Transverse colon (tissue), 4 donors: ENCODE data around the gene NDE1. TPM values are rescaled to one million over a fixed set of nuclear protein-coding genes. Genes with fewer than 3 reads are reported as not detected.
"Not testable (repeated sequence)": the region's sequence is repeated elsewhere in the genome, so short reads cannot be mapped to it uniquely, and the experiment has no call there.

Experiments used
- DNase-seq: peaks from one replicate; pipeline ENCODE4 v3.0.0-alpha.2; 2019
- H3K27ac ChIP-seq, 4 donors: fragments of 200-600 bp; sonication (generic); 2 replicates each; pipeline ENCODE4 v1.5.1; 2016 to 2018; ENCODE audit warnings: inconsistent platforms in 4 of 4
- H3K27me3 ChIP-seq: fragments of 200-600 bp; sonication (generic); 2 replicates; pipeline ENCODE4 v1.5.1; 2017; ENCODE audit warnings: inconsistent platforms
- H3K36me3 ChIP-seq, 4 donors: fragments of 200-600 bp; sonication (generic); 2 replicates each; pipeline ENCODE4 v1.5.1; 2017 to 2019; ENCODE audit warnings: inconsistent platforms in 4 of 4
- H3K4me1 ChIP-seq, 4 donors: fragments of 200-600 bp; sonication (generic); 2 replicates each; pipeline ENCODE4 v1.5.1; 2017 to 2020; ENCODE audit warnings: inconsistent platforms in 4 of 4
- H3K4me3 ChIP-seq, 4 donors: fragments of 200-600 bp; sonication (generic); 1 replicate in 1 of 4; 2 replicates in 3 of 4; pipeline versions ENCODE4 v1.5.1 to v1.6.1; 2017 to 2019; ENCODE audit warnings: inconsistent platforms in 4 of 4
- H3K9me3 ChIP-seq, 2 donors: fragments of 200-600 bp; sonication (generic); 2 replicates each; pipeline ENCODE4 v1.5.1; 2017 to 2019; ENCODE audit warnings: inconsistent platforms in 2 of 2
- EP300 ChIP-seq: sonication (generic); formaldehyde crosslinking; IDR thresholded peaks from one replicate; pipeline ENCODE4 v1.6.1; 2017; ENCODE audit warnings: antibody characterized with exemption, low read depth
- POLR2A ChIP-seq: fragments of 450-650 bp; IDR thresholded peaks from one replicate; pipeline ENCODE4 v1.6.1; 2016; ENCODE audit warnings: antibody characterized with exemption, mild to moderate bottlenecking, moderate library complexity
- POLR2AphosphoS5 ChIP-seq, 3 donors: sonication (generic); formaldehyde crosslinking; IDR thresholded peaks; one replicate each; pipeline ENCODE4 v1.6.1; 2016; ENCODE audit warnings: antibody characterized with exemption in 3 of 3
- WGBS, 2 donors: methylation state at CpG; one replicate each; pipeline ENCODE4 v1.1.5; 2018; ENCODE audit warnings: low coverage in 1 of 2; 5-methylcytosine and 5-hydroxymethylcytosine counted together
- in situ Hi-C, 4 donors: fragments of 200-750 bp; cut with MboI; loops; one replicate each; pipeline versions ENCODE4 v1.15.0 to v1.15.1; 2017; ENCODE audit warnings: low sequenced_read_pairs in 3 of 4, low pct_ligation_motif_present in 1 of 4, low pct_unique_long_range_greater_than_20kb in 1 of 4
- intact Hi-C: fragments of 100-400 bp; cut with DNase I; formaldehyde crosslinking; loops from one replicate; pipeline ENCODE4 v1.15.1; 2023; ENCODE audit warnings: low total_unique reads
- total RNA-seq, 4 donors: library from RNA; depleted of rRNA; stranded (reverse); fragments of >200 nt; gene quantifications; one replicate each; pipeline ENCODE4 v1.1.0, GENCODE V29; 2016
- TF ChIP-seq, protein P1 (sequence below), 5 experiments: fragments of 200-600 bp in 3 of 5; fragments of 450-650 bp in 2 of 5; sonication (generic) in 3 of 5; IDR thresholded peaks; 1 replicate in 2 of 5; 2 replicates in 3 of 5; pipeline ENCODE4 v1.5.1; 2016 to 2017; ENCODE audit warnings: antibody characterized with exemption in 5 of 5, inconsistent platforms in 3 of 5, mild to moderate bottlenecking in 2 of 5, moderate library complexity in 1 of 5

Gene NDE1
- total RNA-seq, 4 donors from 2014 or later: 21.0 to 47.6 (median 36.3) TPM

- DNase-seq: peak; percentile 100
- TF ChIP-seq POLR2AphosphoS5 (IDR thresholded peaks at IDR 0.05): peak; percentile 96 to 98 (median 98)
- peak; percentile 99 for TF ChIP-seq POLR2A
- TF ChIP-seq EP300: no peak
- TF ChIP-seq, protein P1, sequence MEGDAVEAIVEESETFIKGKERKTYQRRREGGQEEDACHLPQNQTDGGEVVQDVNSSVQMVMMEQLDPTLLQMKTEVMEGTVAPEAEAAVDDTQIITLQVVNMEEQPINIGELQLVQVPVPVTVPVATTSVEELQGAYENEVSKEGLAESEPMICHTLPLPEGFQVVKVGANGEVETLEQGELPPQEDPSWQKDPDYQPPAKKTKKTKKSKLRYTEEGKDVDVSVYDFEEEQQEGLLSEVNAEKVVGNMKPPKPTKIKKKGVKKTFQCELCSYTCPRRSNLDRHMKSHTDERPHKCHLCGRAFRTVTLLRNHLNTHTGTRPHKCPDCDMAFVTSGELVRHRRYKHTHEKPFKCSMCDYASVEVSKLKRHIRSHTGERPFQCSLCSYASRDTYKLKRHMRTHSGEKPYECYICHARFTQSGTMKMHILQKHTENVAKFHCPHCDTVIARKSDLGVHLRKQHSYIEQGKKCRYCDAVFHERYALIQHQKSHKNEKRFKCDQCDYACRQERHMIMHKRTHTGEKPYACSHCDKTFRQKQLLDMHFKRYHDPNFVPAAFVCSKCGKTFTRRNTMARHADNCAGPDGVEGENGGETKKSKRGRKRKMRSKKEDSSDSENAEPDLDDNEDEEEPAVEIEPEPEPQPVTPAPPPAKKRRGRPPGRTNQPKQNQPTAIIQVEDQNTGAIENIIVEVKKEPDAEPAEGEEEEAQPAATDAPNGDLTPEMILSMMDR (IDR thresholded peaks at IDR 0.05): peak; percentile 41 to 72 (median 47)
- H3K27ac ChIP-seq: peak within 1 kb of the TSS; percentile 98 to 100 (median 98)
- intact Hi-C loops (no loop called here), in situ Hi-C loops (no loop called here)
- peak within 1 kb of the TSS; percentile 55 to 98 (median 82) for H3K4me3 ChIP-seq
- no peaks in the 10 kb centered on the region for H3K9me3 ChIP-seq
- WGBS, 2 donors: 0% methylated on average over 13 to 57 of the region's 58 CpGs
- peaks cover 8 to 39% (median 30%) of the 10 kb centered on the region in 4 donors for H3K4me1 ChIP-seq
- peaks cover 0 to 8% (median 3%) of the 10 kb centered on the region in 4 donors for H3K36me3 ChIP-seq
- H3K27me3 ChIP-seq: no peaks in the 10 kb centered on the region
Observed at GRCh38 chr16:15643048-15643945, 6.7 kb upstream of the NDE1 start, which contains the start of gene MARF1. TSS of gene MARF1 (minus strand) at chr16:15643154. CDS start at chr16:15639233, 3,921 bp downstream.

- no peak for DNase-seq
- H3K36me3 ChIP-seq: peaks cover 0 to 2% (median under 1%) of the 10 kb centered on the region in 4 donors
- intact Hi-C loops: no loop called here
- peak overlapping the region in 3 of 4 donors; percentile 55 to 98 (median 91) for H3K4me3 ChIP-seq
- no peaks in the 10 kb centered on the region for H3K27me3 ChIP-seq
- in situ Hi-C loops: no loop called here
- H3K4me1 ChIP-seq: peaks cover 8 to 39% (median 30%) of the 10 kb centered on the region in 4 donors
- no peaks in the 10 kb centered on the region for H3K9me3 ChIP-seq
- WGBS, 2 donors: 13 to 18% methylated on average over 3 to 4 of the region's 4 CpGs
- TF ChIP-seq, protein P1 (IDR thresholded peaks at IDR 0.05): no peak
- TF ChIP-seq EP300: no peak
- no peak for TF ChIP-seq POLR2AphosphoS5 (IDR thresholded peaks at IDR 0.05)
- TF ChIP-seq POLR2A: no peak
- peak overlapping the region; percentile 98 to 100 (median 98) for H3K27ac ChIP-seq
Observed at GRCh38 chr16:15643946-15644250, 6.1 kb upstream of the NDE1 start.

DNA sequence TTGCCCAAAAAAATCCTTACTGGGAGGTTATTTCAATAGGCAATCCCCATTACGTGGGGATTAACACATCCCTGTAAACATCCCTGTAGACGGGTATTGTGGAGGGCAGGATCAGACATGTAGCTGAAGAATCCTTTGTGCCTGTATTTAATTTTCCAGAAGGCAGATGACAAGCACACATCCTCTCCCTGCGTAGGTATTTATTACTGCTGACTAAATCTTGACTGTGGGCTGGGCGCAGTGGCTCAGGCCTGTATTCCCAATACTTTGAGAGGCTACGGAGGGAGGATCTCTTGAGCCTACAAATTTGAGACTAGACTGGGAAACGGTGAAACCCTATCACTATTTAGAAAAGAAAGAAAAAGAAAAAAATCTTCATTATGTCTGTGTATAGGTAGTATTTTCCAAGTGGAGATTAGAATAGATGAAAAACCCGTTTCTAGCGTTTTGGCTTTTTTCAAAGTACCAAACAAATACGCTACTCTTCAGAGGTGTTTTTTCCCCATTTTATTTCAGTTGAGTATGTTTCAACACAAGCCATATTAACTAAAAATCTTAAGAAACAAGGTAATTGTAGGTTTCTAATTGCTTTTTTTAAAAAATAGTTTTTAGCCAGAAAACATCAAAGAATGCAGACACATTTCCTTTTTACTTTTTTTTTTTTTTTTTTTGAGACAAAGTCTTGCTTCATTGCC lies 5.6 kb upstream of the NDE1 start:
- no peaks in the 10 kb centered on the region for H3K9me3 ChIP-seq
- in situ Hi-C loops (no loop called here), intact Hi-C loops (no loop called here)
- H3K4me1 ChIP-seq: peaks cover 8 to 42% (median 29%) of the 10 kb centered on the region in 4 donors
- peak overlapping the region; percentile 98 to 100 (median 98) for H3K27ac ChIP-seq
- peak; percentile 38 for DNase-seq
- TF ChIP-seq EP300 (no peak), POLR2AphosphoS5 (IDR thresholded peaks at IDR 0.05) (no peak), POLR2A (no peak)
- TF ChIP-seq, protein P1 (IDR thresholded peaks at IDR 0.05): no peak
- WGBS, 2 donors: 60 to 66% methylated on average over 7 to 9 of the region's 9 CpGs
- H3K36me3 ChIP-seq: no peaks in the 10 kb centered on the region
- no peak overlapping the region for H3K4me3 ChIP-seq
- no peaks in the 10 kb centered on the region for H3K27me3 ChIP-seq

GRCh38 chr16:15644962-15645465 lies 5.0 kb upstream of the NDE1 start:
- intact Hi-C loops, H3K9me3 ChIP-seq, H3K36me3 ChIP-seq, H3K4me3 ChIP-seq, in situ Hi-C loops, H3K27me3 ChIP-seq: not testable (repeated sequence)
- WGBS, 2 donors: 76 to 79% methylated on average over 10 of the region's 10 CpGs
- H3K27ac ChIP-seq: peak overlapping the region in 3 of 4 donors; percentile 42 to 100 (median 98)
- peaks cover 8 to 46% (median 33%) of the 10 kb centered on the region in 4 donors for H3K4me1 ChIP-seq
- DNase-seq: peak; percentile 61

GRCh38 chr16:15646557-15647293 lies 3.3 kb upstream of the NDE1 start:
- DNase-seq, H3K27ac ChIP-seq, in situ Hi-C loops, H3K4me3 ChIP-seq, intact Hi-C loops, H3K36me3 ChIP-seq, H3K9me3 ChIP-seq, H3K27me3 ChIP-seq: not testable (repeated sequence)
- peaks cover 8 to 42% (median 31%) of the 10 kb centered on the region in 4 donors for H3K4me1 ChIP-seq
- WGBS, 2 donors: 65 to 75% methylated on average over 9 to 13 of the region's 13 CpGs
